H9 (cell line): ENCODE data around the gene GNE. TPM values are rescaled to one million over a fixed set of nuclear protein-coding genes. Genes with fewer than 3 reads are reported as not detected.

Experiments
- DNase-seq: peaks from one replicate; pipeline ENCODE4 v3.0.0-alpha.2; 2017
- H2AFZ ChIP-seq: one replicate; pipeline ENCODE4 v1.6.1; 2013; ENCODE audit warnings: mild to moderate bottlenecking, low read length, control low read depth, moderate library complexity
- H2AK5ac ChIP-seq: 2 replicates; pipeline ENCODE4 v1.6.1; 2013; ENCODE audit warnings: low read length, control low read depth, mixed read lengths; ENCODE audit not compliant: insufficient read length
- H2BK120ac ChIP-seq: one replicate; pipeline ENCODE4 v1.6.1; 2013; ENCODE audit warnings: low read depth, mild to moderate bottlenecking, low read length, control low read depth, inconsistent platforms; ENCODE audit not compliant: poor library complexity, severe bottlenecking
- H2BK12ac ChIP-seq: 2 replicates; pipeline ENCODE4 v1.6.1; 2013; ENCODE audit warnings: low read length, control low read depth, mixed read lengths, low read depth; ENCODE audit not compliant: insufficient read length
- H2BK15ac ChIP-seq: 2 replicates; pipeline ENCODE4 v1.6.1; 2013; ENCODE audit warnings: low read depth, low read length, control low read depth
- H2BK20ac ChIP-seq: one replicate; pipeline ENCODE4 v1.6.1; 2013; ENCODE audit warnings: low read depth, mild to moderate bottlenecking, low read length, control low read depth, inconsistent platforms; ENCODE audit not compliant: poor library complexity, severe bottlenecking
- H2BK5ac ChIP-seq: 2 replicates; pipeline ENCODE4 v1.6.1; 2013; ENCODE audit warnings: low read length, control low read depth, mixed read lengths; ENCODE audit not compliant: insufficient read length
- H3K14ac ChIP-seq: 2 replicates; pipeline ENCODE4 v1.6.1; 2013; ENCODE audit warnings: low read length, control low read depth; ENCODE audit not compliant: insufficient read depth
- H3K18ac ChIP-seq: 2 replicates; pipeline ENCODE4 v1.6.1; 2013; ENCODE audit warnings: low read depth, mild to moderate bottlenecking, mixed read lengths, low read length, control low read depth; ENCODE audit not compliant: insufficient read length
- H3K23ac ChIP-seq: 2 replicates; pipeline ENCODE4 v1.6.1; 2013; ENCODE audit warnings: low read length, control low read depth, mixed read lengths, low read depth; ENCODE audit not compliant: insufficient read length
- H3K23me2 ChIP-seq: 2 replicates; pipeline ENCODE4 v1.6.1; 2013; ENCODE audit warnings: low read depth, mild to moderate bottlenecking, mixed read lengths, low read length, control low read depth; ENCODE audit not compliant: insufficient read length, poor library complexity, severe bottlenecking
- H3K27ac ChIP-seq: 2 replicates; pipeline ENCODE4 v1.5.1; 2013; ENCODE audit warnings: low read length, control low read depth, mixed read lengths, low read depth; ENCODE audit not compliant: insufficient read length
- H3K27me3 ChIP-seq: 2 replicates; pipeline ENCODE4 v1.6.1; 2013; ENCODE audit warnings: low read length, control low read depth, inconsistent platforms; ENCODE audit not compliant: insufficient read depth
- H3K4ac ChIP-seq: 2 replicates; pipeline ENCODE4 v1.6.1; 2013; ENCODE audit warnings: low read depth, mild to moderate bottlenecking, control low read depth, inconsistent platforms, low read length, moderate library complexity
- H3K4me1 ChIP-seq: 2 replicates; pipeline ENCODE4 v1.6.1; 2013; ENCODE audit warnings: low read length, control low read depth, inconsistent platforms; ENCODE audit not compliant: insufficient read depth
- H3K4me2 ChIP-seq: 2 replicates; pipeline ENCODE4 v1.6.1; 2013; ENCODE audit warnings: low read length, control low read depth, mixed read lengths; ENCODE audit not compliant: insufficient read length, insufficient read depth
- H3K56ac ChIP-seq: 2 replicates; pipeline ENCODE4 v1.6.1; 2013; ENCODE audit warnings: low read depth, mild to moderate bottlenecking, mixed read lengths, low read length, control low read depth; ENCODE audit not compliant: insufficient read length
- H3K79me1 ChIP-seq: 2 replicates; pipeline ENCODE4 v1.6.1; 2013; ENCODE audit warnings: low read depth, mild to moderate bottlenecking, moderate library complexity, low read length, control low read depth, inconsistent platforms; ENCODE audit not compliant: insufficient read depth, poor library complexity, severe bottlenecking
- H3K79me2 ChIP-seq: 2 replicates; pipeline ENCODE4 v1.6.1; 2013; ENCODE audit warnings: low read length, control low read depth, inconsistent platforms; ENCODE audit not compliant: insufficient read depth
- H3K9ac ChIP-seq: 2 replicates; pipeline ENCODE4 v1.6.1; 2013; ENCODE audit warnings: low read length, control low read depth, mixed read lengths; ENCODE audit not compliant: insufficient read length; ENCODE audit errors: extremely low read depth
- H3K9me3 ChIP-seq: one replicate; pipeline ENCODE4 v1.6.1; 2013; ENCODE audit warnings: low read depth, low read length, inconsistent platforms; ENCODE audit not compliant: control insufficient read depth
- H3T11ph ChIP-seq: one replicate; pipeline ENCODE4 v1.6.1; 2013; ENCODE audit warnings: mild to moderate bottlenecking, low read length, control low read depth, inconsistent platforms
- H4K20me1 ChIP-seq: one replicate; pipeline ENCODE4 v1.6.1; 2013; ENCODE audit not compliant: control insufficient read depth, insufficient read length, insufficient read depth
- H4K5ac ChIP-seq: 2 replicates; pipeline ENCODE4 v1.6.1; 2013; ENCODE audit warnings: low read depth, mild to moderate bottlenecking, mixed read lengths, low read length, control low read depth; ENCODE audit not compliant: insufficient read length
- H4K8ac ChIP-seq: replicated peaks from 2 replicates; pipeline ENCODE4 v1.6.1; 2013; ENCODE audit warnings: low read length, control low read depth, mixed read lengths, low read depth; ENCODE audit not compliant: insufficient read length
- H4K91ac ChIP-seq: 2 replicates; pipeline ENCODE4 v1.6.1; 2013; ENCODE audit warnings: low read depth, mild to moderate bottlenecking, moderate library complexity, mixed read lengths, low read length, control low read depth; ENCODE audit not compliant: insufficient read length
- H3K27ac Mint-ChIP-seq, 3 experiments: 2 replicates in 2 of 3; 3 replicates in 1 of 3; pipeline ENCODE4 v1.8.0; 2020 to 2021; ENCODE audit warnings: mixed read lengths in 3 of 3, mild to moderate bottlenecking in 1 of 3, moderate library complexity in 1 of 3
- H3K27me3 Mint-ChIP-seq: 2 replicates; pipeline ENCODE4 v1.8.0; 2021; ENCODE audit warnings: low read depth, mild to moderate bottlenecking, moderate library complexity, mixed read lengths
- H3K36me3 Mint-ChIP-seq, 3 experiments: 2 replicates in 2 of 3; 3 replicates in 1 of 3; pipeline ENCODE4 v1.8.0; 2020 to 2021; ENCODE audit warnings: low read depth in 3 of 3, mixed read lengths in 3 of 3; ENCODE audit not compliant: insufficient read depth in 1 of 3
- H3K4me1 Mint-ChIP-seq, 2 experiments: 2 replicates each; pipeline ENCODE4 v1.8.0; 2020; ENCODE audit warnings: mixed read lengths in 2 of 2
- H3K4me3 Mint-ChIP-seq, 2 experiments: 2 replicates in 1 of 2; 3 replicates in 1 of 2; pipeline ENCODE4 v1.8.0; 2020 to 2021; ENCODE audit warnings: mild to moderate bottlenecking in 2 of 2, mixed read lengths in 2 of 2, moderate library complexity in 1 of 2
- H3K9me3 Mint-ChIP-seq, 2 experiments: 2 replicates in 1 of 2; 3 replicates in 1 of 2; pipeline ENCODE4 v1.8.0; 2020; ENCODE audit warnings: mild to moderate bottlenecking in 2 of 2, mixed read lengths in 2 of 2, moderate library complexity in 1 of 2
- WGBS: extraction: QIAGEN DNeasy Blood & Tissue Kit; methylation state at CpG from one replicate; pipeline ENCODE4 v1.1.7; 2013; ENCODE audit warnings: missing lambda C conversion rate, low lambda C conversion rate, mixed read lengths; ENCODE audit not compliant: insufficient read length; ENCODE audit errors: extremely low coverage; 5-methylcytosine and 5-hydroxymethylcytosine counted together
- total RNA-seq: library from RNA; stranded (reverse); gene quantifications from 2 replicates; pipeline ENCODE4 v1.2.1, GENCODE V29; 2021
- TF ChIP-seq, protein P1 (sequence below): fragments of 200-600 bp; sonication (generic); conservative IDR thresholded peaks from 3 replicates; pipeline ENCODE4 v1.8.0; 2021; ENCODE audit warnings: antibody characterized with exemption, mild to moderate bottlenecking

The GNE gene
- total RNA-seq, 1 experiment from 2014 or later = 6.3 TPM

DNA sequence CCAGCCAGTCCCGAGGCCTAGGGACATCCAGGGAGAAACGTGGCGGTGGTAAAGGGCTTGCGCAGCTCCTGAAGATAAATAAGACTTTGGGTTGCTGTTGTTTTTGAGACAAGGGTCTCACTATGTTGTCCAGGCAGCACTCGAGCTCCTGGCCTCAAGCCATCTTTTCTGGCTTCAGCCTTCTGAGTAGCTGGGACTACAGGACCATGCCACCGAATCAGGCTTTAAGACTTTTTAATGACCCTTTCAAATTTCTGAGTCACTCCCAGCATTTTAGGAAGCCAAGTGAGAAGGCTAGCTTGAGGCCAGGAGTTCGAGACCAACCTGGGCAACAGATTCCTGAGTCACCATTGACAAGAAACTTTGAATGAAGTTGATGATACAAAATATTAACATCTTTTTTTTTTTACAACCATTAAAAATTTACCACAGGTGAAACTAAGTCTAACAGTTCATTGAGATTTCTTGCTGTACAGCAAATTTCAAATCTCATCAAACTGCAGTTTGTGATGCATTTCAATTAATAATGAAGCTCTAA, 817 bp upstream of the GNE start:
- TF ChIP-seq, protein P1, sequence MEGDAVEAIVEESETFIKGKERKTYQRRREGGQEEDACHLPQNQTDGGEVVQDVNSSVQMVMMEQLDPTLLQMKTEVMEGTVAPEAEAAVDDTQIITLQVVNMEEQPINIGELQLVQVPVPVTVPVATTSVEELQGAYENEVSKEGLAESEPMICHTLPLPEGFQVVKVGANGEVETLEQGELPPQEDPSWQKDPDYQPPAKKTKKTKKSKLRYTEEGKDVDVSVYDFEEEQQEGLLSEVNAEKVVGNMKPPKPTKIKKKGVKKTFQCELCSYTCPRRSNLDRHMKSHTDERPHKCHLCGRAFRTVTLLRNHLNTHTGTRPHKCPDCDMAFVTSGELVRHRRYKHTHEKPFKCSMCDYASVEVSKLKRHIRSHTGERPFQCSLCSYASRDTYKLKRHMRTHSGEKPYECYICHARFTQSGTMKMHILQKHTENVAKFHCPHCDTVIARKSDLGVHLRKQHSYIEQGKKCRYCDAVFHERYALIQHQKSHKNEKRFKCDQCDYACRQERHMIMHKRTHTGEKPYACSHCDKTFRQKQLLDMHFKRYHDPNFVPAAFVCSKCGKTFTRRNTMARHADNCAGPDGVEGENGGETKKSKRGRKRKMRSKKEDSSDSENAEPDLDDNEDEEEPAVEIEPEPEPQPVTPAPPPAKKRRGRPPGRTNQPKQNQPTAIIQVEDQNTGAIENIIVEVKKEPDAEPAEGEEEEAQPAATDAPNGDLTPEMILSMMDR = no peak
- Histone ChIP-seq H3K9ac (peak overlapping the region; percentile 59), H3K4me2 (peak overlapping the region; percentile 59)

More for the DNA sequence above, 817 bp upstream of the GNE start:
- Histone ChIP-seq H3K27me3 (no peaks in the 10 kb centered on the region), H3T11ph (no peak overlapping the region), H2AFZ (peak overlapping the region; percentile 32), H3K18ac (no peak overlapping the region), H2BK12ac (no peak overlapping the region), H3K23ac (no peak overlapping the region), H2BK120ac (no peak overlapping the region), H2BK15ac (no peak overlapping the region), H4K8ac (no peak overlapping the region), H3K79me2 (no peaks in the 10 kb centered on the region), H4K91ac (no peak overlapping the region), H4K5ac (no peak overlapping the region), H2BK20ac (no peak overlapping the region), H2BK5ac (no peak overlapping the region), H3K56ac (no peak overlapping the region), H3K27ac (no peak overlapping the region), H3K23me2 (peaks cover 3% of the 10 kb centered on the region), H3K14ac (peak overlapping the region; percentile 74), H3K4ac (no peak overlapping the region), H4K20me1 (no peaks in the 10 kb centered on the region), H3K4me1 (no peaks in the 10 kb centered on the region), H2AK5ac (no peak overlapping the region), H3K9me3 (no peaks in the 10 kb centered on the region), H3K79me1 (no peaks in the 10 kb centered on the region)
- DNase-seq = no peak
- H3K27ac Mint-ChIP-seq = peak overlapping the region in 1 of 3 experiments; percentile 91; a peak in 2 of 7 replicates
- 0 out of 4 replicates have a peak, but pooled peaks cover 0 to 2% of the 10 kb centered on the region in 2 experiments for H3K4me1 Mint-ChIP-seq
- no peaks in the 10 kb centered on the region for H3K27me3 Mint-ChIP-seq
- no CpG with 5 or more reads among the region's 7 CpGs for WGBS
- peaks cover 0 to 7% (median 0%) of the 10 kb centered on the region in 3 experiments; a peak in 1 of 7 replicates for H3K36me3 Mint-ChIP-seq
- peak overlapping the region; percentile 83 to 88 for H3K4me3 Mint-ChIP-seq
- H3K9me3 Mint-ChIP-seq = no peaks in the 10 kb centered on the region; a peak in 1 of 5 replicates
